ENCODE data around the gene HSPA12A. TPM values are rescaled to one million over a fixed set of nuclear protein-coding genes. Genes with fewer than 3 reads are reported as not detected.

Gene HSPA12A
- total RNA-seq, 4 donors from 2014 or later = 16.4 to 24.5 (median 22.2) TPM

DNA sequence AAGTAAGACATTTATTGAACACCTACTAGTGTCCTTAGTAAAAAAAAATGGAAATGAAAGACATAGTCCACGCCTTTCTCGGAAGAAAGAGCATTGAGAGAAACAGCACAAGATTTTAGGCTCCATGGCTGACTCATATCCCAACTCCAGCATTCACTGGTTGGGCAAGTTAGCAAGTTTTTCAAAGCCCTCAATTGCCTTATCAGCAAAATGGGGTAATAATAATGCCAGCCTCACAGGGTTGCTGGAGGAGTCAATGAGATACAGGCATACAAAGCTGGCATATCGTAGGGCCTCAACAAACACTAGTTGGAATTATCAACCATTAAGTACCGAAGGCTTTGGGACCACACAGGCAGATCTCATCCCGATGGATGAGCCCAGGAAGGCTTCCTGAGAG, 4.0 kb downstream of the HSPA12A start:
- Histone ChIP-seq H3K27me3 (peaks cover 0 to 6% (median 0%) of the 10 kb centered on the region in 4 donors), H3K27ac (replicated peaks in 1 of 4) (peak overlapping the region in 1 of 4 donors; percentile 8), H3K4me3 (no peak overlapping the region), H3K9me3 (no peaks in the 10 kb centered on the region), H3K4me1 (peaks cover 7 to 47% (median 41%) of the 10 kb centered on the region in 4 donors), H3K36me3 (no peaks in the 10 kb centered on the region)
- no peak for DNase-seq (ENCODE audit: extremely low spot score)
- TF ChIP-seq POLR2A (IDR thresholded peaks at IDR 0.05; ENCODE audit: low read depth) (no peak), EP300 (IDR thresholded peaks at IDR 0.05) (no peak), POLR2AphosphoS5 (IDR thresholded peaks at IDR 0.05) (no peak), CTCF (IDR thresholded peaks at IDR 0.05) (no peak)
- 95% methylated on average over 5 of the region's 5 CpGs for WGBS
- intact Hi-C loops (cut with DNase I) = no loop called here

DNA sequence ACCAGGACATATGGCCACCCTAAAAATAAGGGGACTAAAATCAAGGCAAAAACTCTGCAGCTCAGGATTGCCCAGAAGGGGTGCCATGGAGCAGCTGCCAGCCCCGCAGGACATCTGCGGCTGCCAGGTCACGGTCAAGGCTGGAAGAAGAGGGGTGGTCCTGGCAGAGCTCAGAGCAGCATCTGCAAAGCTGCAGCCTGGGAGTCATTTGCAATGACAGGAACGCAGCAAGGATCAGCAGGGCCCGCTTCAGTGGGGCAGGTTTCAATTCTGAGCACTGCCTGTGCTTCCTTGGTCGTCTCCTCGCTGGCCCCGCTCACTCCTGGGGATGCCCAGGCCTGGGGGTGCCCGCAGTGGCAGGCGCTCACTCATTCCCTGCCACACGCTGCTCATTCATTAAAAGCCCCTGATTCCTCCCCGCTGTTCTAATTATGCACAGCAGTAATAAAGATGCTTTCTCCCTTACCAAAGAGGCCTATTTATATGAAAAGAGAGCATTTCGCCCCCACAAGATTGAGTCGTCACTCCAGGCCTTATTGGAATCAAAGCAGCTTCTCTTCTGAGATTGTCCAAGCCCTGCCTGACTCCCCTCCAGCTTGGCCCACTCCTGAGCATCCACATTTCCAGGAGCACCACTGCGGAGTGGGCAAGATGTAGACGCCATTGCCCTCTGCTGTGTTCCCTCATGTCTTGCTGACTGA, 4.6 kb downstream of the HSPA12A start:
- DNase-seq (ENCODE audit: extremely low spot score) = no peak
- no peaks in the 10 kb centered on the region for H3K36me3 ChIP-seq
- no peak overlapping the region for H3K4me3 ChIP-seq
- H3K27me3 ChIP-seq = peaks cover 0 to 6% (median 0%) of the 10 kb centered on the region in 4 donors
- H3K9me3 ChIP-seq = no peaks in the 10 kb centered on the region
- intact Hi-C loops (cut with DNase I) = no loop called here
- peaks cover 4 to 45% (median 40%) of the 10 kb centered on the region in 4 donors for H3K4me1 ChIP-seq
- no peak for TF ChIP-seq POLR2AphosphoS5 (IDR thresholded peaks at IDR 0.05)
- TF ChIP-seq POLR2A (IDR thresholded peaks at IDR 0.05; ENCODE audit: low read depth) = no peak
- no peak for TF ChIP-seq EP300 (IDR thresholded peaks at IDR 0.05)
- no peak for TF ChIP-seq CTCF (IDR thresholded peaks at IDR 0.05)
- H3K27ac ChIP-seq (replicated peaks in 1 of 4) = peak overlapping the region in 1 of 4 donors; percentile 8
- WGBS = 78% methylated on average over 13 of the region's 16 CpGs

GRCh38 chr10:116733566-116733965, 8.8 kb downstream of the HSPA12A start:
- WGBS = 75% methylated on average over 4 of the region's 4 CpGs
- H3K36me3 ChIP-seq = no peaks in the 10 kb centered on the region
- H3K27ac ChIP-seq (replicated peaks in 1 of 4) = no peak overlapping the region
- no peaks in the 10 kb centered on the region for H3K27me3 ChIP-seq
- no peaks in the 10 kb centered on the region for H3K9me3 ChIP-seq
- no peak for TF ChIP-seq CTCF (IDR thresholded peaks at IDR 0.05)
- TF ChIP-seq EP300 (IDR thresholded peaks at IDR 0.05) = no peak
- no peak for TF ChIP-seq POLR2A (IDR thresholded peaks at IDR 0.05; ENCODE audit: low read depth)
- no peak for TF ChIP-seq POLR2AphosphoS5 (IDR thresholded peaks at IDR 0.05)
- no peak overlapping the region for H3K4me3 ChIP-seq
- DNase-seq (ENCODE audit: extremely low spot score) = no peak
- intact Hi-C loops (cut with DNase I) = no loop called here
- H3K4me1 ChIP-seq = peaks cover 4 to 34% (median 28%) of the 10 kb centered on the region in 4 donors

- no peak for DNase-seq (ENCODE audit: extremely low spot score)
- Histone ChIP-seq H3K27me3 (no peaks in the 10 kb centered on the region), H3K36me3 (no peaks in the 10 kb centered on the region), H3K9me3 (no peaks in the 10 kb centered on the region), H3K4me1 (peaks cover 4 to 34% (median 24%) of the 10 kb centered on the region in 4 donors), H3K4me3 (no peak overlapping the region), H3K27ac (replicated peaks in 1 of 4) (peak overlapping the region in 1 of 4 donors; percentile 1)
- TF ChIP-seq EP300 (IDR thresholded peaks at IDR 0.05) (no peak), POLR2AphosphoS5 (IDR thresholded peaks at IDR 0.05) (no peak), CTCF (IDR thresholded peaks at IDR 0.05) (no peak), POLR2A (IDR thresholded peaks at IDR 0.05; ENCODE audit: low read depth) (no peak)
- intact Hi-C loops (cut with DNase I) = no loop called here
- WGBS = 66% methylated on average over 7 of the region's 8 CpGs
Measured at GRCh38 chr10:116732573-116732972, 9.8 kb downstream of the HSPA12A start.

Data from esophagus muscularis mucosa (tissue), 4 donors.